ENCODE measurements around the gene KRTAP12-4. TPM values are rescaled to one million over a fixed set of nuclear protein-coding genes. Genes with fewer than 3 reads are reported as not detected.

KRTAP12-4 gene
- total and polyA plus RNA-seq, 9 of the 15 experiments (the other 6 are each of a cell fraction or from before 2014, with no cell fraction given), result not detected

DNA sequence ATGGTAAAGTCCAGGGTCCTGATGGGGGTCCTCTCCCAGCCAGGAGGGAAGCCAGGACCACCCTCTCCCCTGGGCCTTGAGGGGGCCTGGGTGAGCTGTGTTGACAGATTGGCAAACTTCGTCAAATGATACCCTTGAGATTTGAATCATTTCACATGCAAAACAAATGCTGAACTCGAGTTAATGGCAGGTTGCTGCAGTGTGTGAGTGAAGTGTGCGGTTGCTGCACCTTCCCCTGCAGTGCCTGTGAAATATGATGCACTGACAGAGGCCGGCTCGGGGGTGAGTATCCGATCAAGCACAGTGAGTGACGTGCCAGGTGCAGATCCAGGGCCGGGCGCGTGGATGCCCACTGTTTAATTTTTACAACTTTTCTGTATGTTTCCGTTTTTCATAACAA is 33.2 kb upstream of the KRTAP12-4 start:
- no peaks in the 10 kb centered on the region for H3K36me3 ChIP-seq (ENCODE audit: control insufficient read depth, insufficient read depth, low read length)
- no peak overlapping the region for H3K27ac ChIP-seq (ENCODE audit: extremely low read depth, low read depth, low read length)
- no peaks in the 10 kb centered on the region for H3K79me2 ChIP-seq (ENCODE audit: control insufficient read depth, insufficient read depth, low read length)
- in situ Hi-C loops (cut with MboI), result no loop called here
- no peak overlapping the region for H3K9ac ChIP-seq (ENCODE audit: insufficient read depth in 1 of 2, low read depth in 2 of 2, low read length in 2 of 2)
- H3K27me3 ChIP-seq (ENCODE audit: control insufficient read depth in 2 of 2, insufficient read depth in 2 of 2, low read length in 2 of 2), result peaks cover 20 to 48% of the 10 kb centered on the region in 2 experiments
- ChIA-PET POLR2A (interaction anchor here (1.0 kb wide), 1 partner anchor 11 kb away, joined by 3 read pairs; no protein-coding TSS in a partner anchor), CTCF (ENCODE audit: low intra/inter-chr PET ratio) (no interaction called here)
- ATAC-seq (no peak), DNase-seq (ENCODE audit: extremely low read depth in 1 of 4, low spot score in 3 of 4) (no peak), FAIRE-seq (no peak)
- H3K4me3 ChIP-seq, result no peak overlapping the region
- TF ChIP-seq ZC3H4 (CRISPR knock-in tag; IDR thresholded peaks at IDR 0.05; ENCODE audit: borderline replicate concordance), result no peak
- TF ChIP-seq, protein P1, sequence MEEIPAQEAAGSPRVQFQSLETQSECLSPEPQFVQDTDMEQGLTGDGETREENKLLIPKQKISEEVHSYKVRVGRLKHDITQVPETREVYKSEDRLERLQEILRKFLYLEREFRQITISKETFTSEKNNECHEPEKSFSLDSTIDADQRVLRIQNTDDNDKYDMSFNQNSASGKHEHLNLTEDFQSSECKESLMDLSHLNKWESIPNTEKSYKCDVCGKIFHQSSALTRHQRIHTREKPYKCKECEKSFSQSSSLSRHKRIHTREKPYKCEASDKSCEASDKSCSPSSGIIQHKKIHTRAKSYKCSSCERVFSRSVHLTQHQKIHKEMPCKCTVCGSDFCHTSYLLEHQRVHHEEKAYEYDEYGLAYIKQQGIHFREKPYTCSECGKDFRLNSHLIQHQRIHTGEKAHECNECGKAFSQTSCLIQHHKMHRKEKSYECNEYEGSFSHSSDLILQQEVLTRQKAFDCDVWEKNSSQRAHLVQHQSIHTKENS (CRISPR knock-in tag; IDR thresholded peaks at IDR 0.05), result no peak
- TF ChIP-seq, protein P2, sequence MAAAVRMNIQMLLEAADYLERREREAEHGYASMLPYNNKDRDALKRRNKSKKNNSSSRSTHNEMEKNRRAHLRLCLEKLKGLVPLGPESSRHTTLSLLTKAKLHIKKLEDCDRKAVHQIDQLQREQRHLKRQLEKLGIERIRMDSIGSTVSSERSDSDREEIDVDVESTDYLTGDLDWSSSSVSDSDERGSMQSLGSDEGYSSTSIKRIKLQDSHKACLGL (CRISPR knock-in tag; IDR thresholded peaks at IDR 0.05; ENCODE audit: borderline replicate concordance, poor library complexity, severe bottlenecking), result no peak
- TF ChIP-seq PYGO2 (tag; IDR thresholded peaks at IDR 0.05), result no peak
- TF ChIP-seq, protein P3, sequence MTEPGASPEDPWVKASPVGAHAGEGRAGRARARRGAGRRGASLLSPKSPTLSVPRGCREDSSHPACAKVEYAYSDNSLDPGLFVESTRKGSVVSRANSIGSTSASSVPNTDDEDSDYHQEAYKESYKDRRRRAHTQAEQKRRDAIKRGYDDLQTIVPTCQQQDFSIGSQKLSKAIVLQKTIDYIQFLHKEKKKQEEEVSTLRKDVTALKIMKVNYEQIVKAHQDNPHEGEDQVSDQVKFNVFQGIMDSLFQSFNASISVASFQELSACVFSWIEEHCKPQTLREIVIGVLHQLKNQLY (CRISPR knock-in tag; conservative IDR thresholded peaks at IDR 0.05), result no peak
- TF ChIP-seq ZBTB17 (CRISPR knock-in tag; IDR thresholded peaks at IDR 0.05), result no peak
- TF ChIP-seq ZNF41 (CRISPR knock-in tag; conservative IDR thresholded peaks at IDR 0.05), result no peak
- no peak for TF ChIP-seq PCBP2 (IDR thresholded peaks at IDR 0.05; ENCODE audit: low read depth, low read length, poor library complexity, severe bottlenecking)
- TF ChIP-seq, protein P4, sequence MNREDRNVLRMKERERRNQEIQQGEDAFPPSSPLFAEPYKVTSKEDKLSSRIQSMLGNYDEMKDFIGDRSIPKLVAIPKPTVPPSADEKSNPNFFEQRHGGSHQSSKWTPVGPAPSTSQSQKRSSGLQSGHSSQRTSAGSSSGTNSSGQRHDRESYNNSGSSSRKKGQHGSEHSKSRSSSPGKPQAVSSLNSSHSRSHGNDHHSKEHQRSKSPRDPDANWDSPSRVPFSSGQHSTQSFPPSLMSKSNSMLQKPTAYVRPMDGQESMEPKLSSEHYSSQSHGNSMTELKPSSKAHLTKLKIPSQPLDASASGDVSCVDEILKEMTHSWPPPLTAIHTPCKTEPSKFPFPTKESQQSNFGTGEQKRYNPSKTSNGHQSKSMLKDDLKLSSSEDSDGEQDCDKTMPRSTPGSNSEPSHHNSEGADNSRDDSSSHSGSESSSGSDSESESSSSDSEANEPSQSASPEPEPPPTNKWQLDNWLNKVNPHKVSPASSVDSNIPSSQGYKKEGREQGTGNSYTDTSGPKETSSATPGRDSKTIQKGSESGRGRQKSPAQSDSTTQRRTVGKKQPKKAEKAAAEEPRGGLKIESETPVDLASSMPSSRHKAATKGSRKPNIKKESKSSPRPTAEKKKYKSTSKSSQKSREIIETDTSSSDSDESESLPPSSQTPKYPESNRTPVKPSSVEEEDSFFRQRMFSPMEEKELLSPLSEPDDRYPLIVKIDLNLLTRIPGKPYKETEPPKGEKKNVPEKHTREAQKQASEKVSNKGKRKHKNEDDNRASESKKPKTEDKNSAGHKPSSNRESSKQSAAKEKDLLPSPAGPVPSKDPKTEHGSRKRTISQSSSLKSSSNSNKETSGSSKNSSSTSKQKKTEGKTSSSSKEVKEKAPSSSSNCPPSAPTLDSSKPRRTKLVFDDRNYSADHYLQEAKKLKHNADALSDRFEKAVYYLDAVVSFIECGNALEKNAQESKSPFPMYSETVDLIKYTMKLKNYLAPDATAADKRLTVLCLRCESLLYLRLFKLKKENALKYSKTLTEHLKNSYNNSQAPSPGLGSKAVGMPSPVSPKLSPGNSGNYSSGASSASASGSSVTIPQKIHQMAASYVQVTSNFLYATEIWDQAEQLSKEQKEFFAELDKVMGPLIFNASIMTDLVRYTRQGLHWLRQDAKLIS (CRISPR knock-in tag; IDR thresholded peaks at IDR 0.05), result no peak
- no peak for TF ChIP-seq HNRNPLL (IDR thresholded peaks at IDR 0.05; ENCODE audit: low read depth, low read length, poor library complexity, severe bottlenecking)
- TF ChIP-seq, protein P5, sequence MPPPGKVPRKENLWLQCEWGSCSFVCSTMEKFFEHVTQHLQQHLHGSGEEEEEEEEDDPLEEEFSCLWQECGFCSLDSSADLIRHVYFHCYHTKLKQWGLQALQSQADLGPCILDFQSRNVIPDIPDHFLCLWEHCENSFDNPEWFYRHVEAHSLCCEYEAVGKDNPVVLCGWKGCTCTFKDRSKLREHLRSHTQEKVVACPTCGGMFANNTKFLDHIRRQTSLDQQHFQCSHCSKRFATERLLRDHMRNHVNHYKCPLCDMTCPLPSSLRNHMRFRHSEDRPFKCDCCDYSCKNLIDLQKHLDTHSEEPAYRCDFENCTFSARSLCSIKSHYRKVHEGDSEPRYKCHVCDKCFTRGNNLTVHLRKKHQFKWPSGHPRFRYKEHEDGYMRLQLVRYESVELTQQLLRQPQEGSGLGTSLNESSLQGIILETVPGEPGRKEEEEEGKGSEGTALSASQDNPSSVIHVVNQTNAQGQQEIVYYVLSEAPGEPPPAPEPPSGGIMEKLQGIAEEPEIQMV (tag; conservative IDR thresholded peaks at IDR 0.05; ENCODE audit: low read depth), result no peak
- TF ChIP-seq ZNF75A (CRISPR knock-in tag; IDR thresholded peaks at IDR 0.05), result no peak
- TF ChIP-seq GTF2A2 (tag; IDR thresholded peaks at IDR 0.05), result no peak
- H3K4me2 ChIP-seq (ENCODE audit: insufficient read depth, low read length), result no peak overlapping the region
- intact Hi-C loops (cut with micrococcal nuclease), result no loop called here
- no peak overlapping the region for H2AFZ ChIP-seq (ENCODE audit: low read depth, low read length)
- no peaks in the 10 kb centered on the region; a peak in 1 of 5 replicates for H3K4me1 ChIP-seq (replicated peaks in 1 of 2; ENCODE audit: control insufficient read depth in 2 of 2, insufficient read depth in 2 of 2, low read length in 2 of 2)
- H4K20me1 ChIP-seq (replicated peaks; ENCODE audit: control insufficient read depth, insufficient read depth, low read length), result 0 out of 2 replicates have a peak, but pooled peaks cover 4% of the 10 kb centered on the region
- H3K9me3 ChIP-seq (replicated peaks; ENCODE audit: control insufficient read depth, insufficient read depth, low read depth, low read length), result no peaks in the 10 kb centered on the region
- WGBS (ENCODE audit: insufficient coverage, low coverage, missing lambda C conversion rate), result 0% methylated on average over 11 of the region's 11 CpGs
- H3K9me1 ChIP-seq (ENCODE audit: control insufficient read depth, insufficient read depth, low read length), result no peaks in the 10 kb centered on the region
- BruUV-seq (replicated peaks), result no TSS peak
